Measurements from ENCODE around the gene UBASH3A.

UBASH3A gene

GRCh38 chr21:42495027-42495426 is 91.3 kb downstream of the UBASH3A start:
- TF ChIP-seq, protein P1, sequence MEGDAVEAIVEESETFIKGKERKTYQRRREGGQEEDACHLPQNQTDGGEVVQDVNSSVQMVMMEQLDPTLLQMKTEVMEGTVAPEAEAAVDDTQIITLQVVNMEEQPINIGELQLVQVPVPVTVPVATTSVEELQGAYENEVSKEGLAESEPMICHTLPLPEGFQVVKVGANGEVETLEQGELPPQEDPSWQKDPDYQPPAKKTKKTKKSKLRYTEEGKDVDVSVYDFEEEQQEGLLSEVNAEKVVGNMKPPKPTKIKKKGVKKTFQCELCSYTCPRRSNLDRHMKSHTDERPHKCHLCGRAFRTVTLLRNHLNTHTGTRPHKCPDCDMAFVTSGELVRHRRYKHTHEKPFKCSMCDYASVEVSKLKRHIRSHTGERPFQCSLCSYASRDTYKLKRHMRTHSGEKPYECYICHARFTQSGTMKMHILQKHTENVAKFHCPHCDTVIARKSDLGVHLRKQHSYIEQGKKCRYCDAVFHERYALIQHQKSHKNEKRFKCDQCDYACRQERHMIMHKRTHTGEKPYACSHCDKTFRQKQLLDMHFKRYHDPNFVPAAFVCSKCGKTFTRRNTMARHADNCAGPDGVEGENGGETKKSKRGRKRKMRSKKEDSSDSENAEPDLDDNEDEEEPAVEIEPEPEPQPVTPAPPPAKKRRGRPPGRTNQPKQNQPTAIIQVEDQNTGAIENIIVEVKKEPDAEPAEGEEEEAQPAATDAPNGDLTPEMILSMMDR (IDR thresholded peaks at IDR 0.05; ENCODE audit: low read depth, low read length) = no peak
- in situ Hi-C loops (cut with HindIII; ENCODE audit: low sequenced_read_pairs) = no loop called here
- no peak overlapping the region for H3K4me3 ChIP-seq (ENCODE audit: low read depth, low read length)
- no peak for DNase-seq (ENCODE audit: low read depth, low spot score)

DNA sequence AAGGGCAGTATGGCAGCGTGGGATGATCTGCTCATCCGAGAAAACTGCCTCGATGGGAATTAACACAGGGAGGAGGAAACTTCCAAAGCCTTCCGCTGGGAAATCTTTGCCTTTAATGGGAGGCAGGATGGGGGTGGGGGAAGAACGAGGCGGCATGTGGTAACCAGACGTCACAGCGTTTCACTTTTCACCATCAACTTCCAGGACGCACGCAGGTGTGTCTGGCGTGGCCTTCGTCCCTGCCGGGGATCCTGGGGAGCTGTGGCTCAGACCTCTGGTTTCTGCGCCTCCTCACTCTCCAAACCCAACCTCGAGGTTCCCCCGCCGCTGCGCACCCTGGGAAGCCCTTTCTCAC is 92.0 kb downstream of the UBASH3A start:
- H3K4me3 ChIP-seq (ENCODE audit: low read depth, low read length) = peak overlapping the region; percentile 53
- in situ Hi-C loops (cut with HindIII; ENCODE audit: low sequenced_read_pairs) = no loop called here
- no peak for DNase-seq (ENCODE audit: low read depth, low spot score)
- TF ChIP-seq, protein P1 (IDR thresholded peaks at IDR 0.05; ENCODE audit: low read depth, low read length) = no peak

DNA sequence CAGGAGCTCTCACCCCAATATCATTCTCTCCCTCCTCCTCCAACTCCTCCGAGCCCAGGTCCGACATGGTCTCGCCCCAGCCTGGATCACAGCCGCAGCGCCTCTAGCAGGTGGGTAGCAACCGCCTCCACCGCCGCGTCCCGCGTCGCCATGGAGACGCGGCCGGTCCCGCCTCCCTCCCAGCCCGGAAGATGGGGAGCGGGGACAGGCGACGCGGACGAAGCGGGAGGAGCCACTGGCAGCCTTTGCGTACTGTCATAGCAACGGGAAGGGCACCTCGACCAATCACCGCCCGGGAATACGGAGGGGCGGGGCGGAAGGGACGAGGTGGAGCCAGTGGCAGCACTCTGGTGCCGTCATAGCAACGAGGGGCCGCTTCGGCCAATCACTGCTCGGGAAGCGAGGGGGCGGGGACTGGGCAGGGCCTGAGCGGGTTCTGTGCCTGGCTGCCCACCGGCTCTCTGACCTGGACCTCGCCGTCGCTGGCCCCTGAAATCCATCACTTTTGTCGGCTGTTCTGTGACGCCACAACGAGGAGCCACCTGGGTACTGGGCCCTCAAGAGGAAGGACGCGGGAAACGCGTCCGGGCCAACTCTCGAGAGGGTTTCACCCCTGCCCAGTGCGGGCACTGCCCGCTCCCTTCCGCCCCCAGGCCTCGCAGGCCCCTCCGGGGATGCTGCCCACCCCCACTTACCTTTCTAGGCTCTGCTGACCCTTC is 92.6 kb downstream of the UBASH3A start, which contains the start of gene RSPH1:
Gene RSPH1 (minus strand): TSS at position 105 of the 719 bp plus-strand sequence. CDS start 38 bp downstream, at position 67.
- H3K4me3 ChIP-seq (ENCODE audit: low read depth, low read length) = peak within 1 kb of the TSS; percentile 53
- in situ Hi-C loops (cut with HindIII; ENCODE audit: low sequenced_read_pairs) = no loop called here
- TF ChIP-seq, protein P1 (IDR thresholded peaks at IDR 0.05; ENCODE audit: low read depth, low read length) = no peak
- peak; percentile 98 for DNase-seq (ENCODE audit: low read depth, low spot score)

GRCh38 chr21:42496839-42497202 is 93.1 kb downstream of the UBASH3A start:
- TF ChIP-seq, protein P1 (IDR thresholded peaks at IDR 0.05; ENCODE audit: low read depth, low read length) = no peak
- peak overlapping the region; percentile 53 for H3K4me3 ChIP-seq (ENCODE audit: low read depth, low read length)
- no peak for DNase-seq (ENCODE audit: low read depth, low spot score)
- in situ Hi-C loops (cut with HindIII; ENCODE audit: low sequenced_read_pairs) = no loop called here

Data from astrocyte of the spinal cord (primary cell).